ENCODE measurements around the gene TMA7. TPM values are rescaled to one million over a fixed set of nuclear protein-coding genes. Genes with fewer than 3 reads are reported as not detected.

The TMA7 gene
- total and polyA plus RNA-seq, 2 of the 13 experiments (the other 11 are each of a cell fraction or from before 2014, with no cell fraction given): 100 to 486 TPM

DNA sequence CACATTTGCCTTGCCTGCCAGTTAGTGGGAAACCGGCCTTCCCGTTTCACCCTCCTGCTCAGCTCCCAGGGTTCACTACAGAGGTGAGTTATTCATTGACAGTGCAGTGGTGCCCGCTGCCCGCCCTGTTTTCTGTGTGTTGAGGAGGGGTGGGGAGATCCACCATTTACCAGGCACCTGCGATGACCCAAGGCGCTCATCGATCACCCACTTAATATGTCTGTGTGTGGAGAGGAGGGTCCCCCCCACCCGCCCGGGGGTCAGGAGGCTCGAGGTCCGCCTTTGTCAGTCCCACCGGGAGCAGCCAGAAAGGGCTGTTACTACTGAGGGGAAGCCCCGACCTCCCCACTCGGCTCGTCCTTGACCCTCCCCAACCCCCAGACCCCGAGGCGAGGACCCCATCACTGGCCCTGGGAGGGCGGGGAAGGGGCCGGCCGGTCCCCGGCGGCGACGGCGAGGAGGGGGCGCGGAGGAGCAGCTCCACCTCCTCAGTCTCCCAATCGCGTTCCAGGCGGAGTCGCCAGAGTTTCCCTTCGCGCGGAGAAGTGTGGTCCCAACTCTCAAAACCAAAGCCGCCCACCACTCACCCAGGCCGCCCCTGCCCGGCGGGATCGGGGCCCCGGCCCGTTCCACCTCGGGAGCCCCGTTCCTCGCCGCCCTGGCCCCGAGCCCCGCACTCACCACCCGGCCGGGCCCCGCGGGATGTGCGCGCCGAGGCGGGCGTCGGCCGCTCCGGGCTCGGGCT is 11.3 kb upstream of the TMA7 start (continued):
- TF ChIP-seq, protein P1, sequence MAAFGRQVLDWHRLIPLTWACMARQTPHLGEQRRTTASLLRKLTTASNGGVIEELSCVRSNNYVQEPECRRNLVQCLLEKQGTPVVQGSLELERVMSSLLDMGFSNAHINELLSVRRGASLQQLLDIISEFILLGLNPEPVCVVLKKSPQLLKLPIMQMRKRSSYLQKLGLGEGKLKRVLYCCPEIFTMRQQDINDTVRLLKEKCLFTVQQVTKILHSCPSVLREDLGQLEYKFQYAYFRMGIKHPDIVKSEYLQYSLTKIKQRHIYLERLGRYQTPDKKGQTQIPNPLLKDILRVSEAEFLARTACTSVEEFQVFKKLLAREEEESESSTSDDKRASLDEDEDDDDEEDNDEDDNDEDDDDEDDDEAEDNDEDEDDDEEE (CRISPR knock-in tag; IDR thresholded peaks at IDR 0.05): no peak
- no peak for TF ChIP-seq FLYWCH1 (CRISPR knock-in tag; IDR thresholded peaks at IDR 0.05)
- TF ChIP-seq HINFP (CRISPR knock-in tag; IDR thresholded peaks at IDR 0.05; ENCODE audit: low read depth): peak; percentile 69; the same call in 1 of the 2 replicates
- no peak for TF ChIP-seq PRMT3 (CRISPR knock-in tag; IDR thresholded peaks at IDR 0.05; ENCODE audit: borderline replicate concordance, low read depth)
- TF ChIP-seq MEIS1 (CRISPR knock-in tag; IDR thresholded peaks at IDR 0.05; ENCODE audit: borderline replicate concordance): no peak; the same call in 1 of the 2 replicates
- peak; percentile 48; the same call in 1 of the 2 replicates for TF ChIP-seq MYC (CRISPR knock-in tag; IDR thresholded peaks at IDR 0.05; ENCODE audit: borderline replicate concordance)
- TF ChIP-seq AFF4 (CRISPR knock-in tag; IDR thresholded peaks at IDR 0.05): no peak
- no peak for TF ChIP-seq ZFP37 (CRISPR knock-in tag; IDR thresholded peaks at IDR 0.05; ENCODE audit: borderline replicate concordance)
- TF ChIP-seq ZNF317 (CRISPR knock-in tag; IDR thresholded peaks at IDR 0.05): no peak
- no peak for TF ChIP-seq MNT (IDR thresholded peaks at IDR 0.05)
- no peak for TF ChIP-seq RAD51 (IDR thresholded peaks at IDR 0.05; ENCODE audit: borderline replicate concordance)
- no peak for TF ChIP-seq CAMTA2 (CRISPR knock-in tag; IDR thresholded peaks at IDR 0.05; ENCODE audit: borderline replicate concordance)
- no peak for TF ChIP-seq ELF1 (CRISPR knock-in tag; IDR thresholded peaks at IDR 0.05)
- TF ChIP-seq ELK4 (CRISPR knock-in tag; IDR thresholded peaks at IDR 0.05; ENCODE audit: borderline replicate concordance): no peak
- TF ChIP-seq U2AF1 (optimal IDR thresholded peaks at IDR 0.05; ENCODE audit: low read depth, low read length): no peak
- TF ChIP-seq ZNF451 (CRISPR knock-in tag; IDR thresholded peaks at IDR 0.05): no peak
- TF ChIP-seq KAT2B (IDR thresholded peaks at IDR 0.05; ENCODE audit: borderline replicate concordance, low read depth, low read length): no peak
- TF ChIP-seq CREB3 (CRISPR knock-in tag; IDR thresholded peaks at IDR 0.05): no peak
- TF ChIP-seq MTA1 (CRISPR knock-in tag; IDR thresholded peaks at IDR 0.05; ENCODE audit: borderline replicate concordance): 0 out of 2 replicates have a peak, but pooled peaks have one; percentile 52
